ENCODE measurements around the gene RABGEF1. TPM values are rescaled to one million over a fixed set of nuclear protein-coding genes. Genes with fewer than 3 reads are reported as not detected.
A peak's percentile ranks its signal among the peaks of the same experiment; 100 is the strongest.

RABGEF1 gene
- total RNA-seq, 1 donor from 2014 or later: 33.2 TPM

DNA sequence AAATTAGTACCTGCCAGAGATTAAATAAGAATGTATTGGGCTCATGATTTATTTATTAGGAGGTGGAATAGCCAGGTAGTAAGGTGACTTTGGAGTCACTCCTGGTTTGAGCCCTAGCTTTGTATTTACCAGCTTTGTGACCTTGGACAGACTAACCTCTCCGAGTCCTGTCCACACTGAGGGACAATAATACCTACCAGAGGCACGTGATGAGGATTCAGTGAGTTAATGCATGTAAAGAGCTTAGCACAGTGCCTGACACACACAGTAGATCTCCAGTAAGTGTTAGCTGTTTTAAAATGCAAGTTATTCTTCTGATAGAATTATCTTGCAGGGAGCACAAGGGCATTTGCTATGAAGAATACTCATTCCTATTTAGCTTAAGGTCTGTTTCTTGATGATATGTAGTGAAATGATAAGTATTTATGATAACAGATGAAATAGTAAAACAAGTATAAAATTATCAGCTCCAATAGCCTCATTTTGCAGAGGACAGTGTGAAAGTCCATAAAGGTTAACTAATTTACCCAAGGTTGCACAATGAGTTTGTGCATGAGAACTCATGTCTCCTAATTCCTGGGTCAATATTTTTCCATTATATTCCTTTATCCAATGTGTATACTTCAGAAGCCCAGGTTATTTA, 36.4 kb downstream of the RABGEF1 start:
- Histone ChIP-seq H4K20me1 (ENCODE audit: insufficient read depth, low read length) (peaks cover 33% of the 10 kb centered on the region), H2AFZ (ENCODE audit: low read depth, low read length) (no peak overlapping the region), H3K9me3 (ENCODE audit: insufficient read depth, low read depth, low read length) (no peaks in the 10 kb centered on the region), H3K4me3 (ENCODE audit: insufficient read depth, low read depth, low read length) (no peak overlapping the region), H3K27me3 (ENCODE audit: insufficient read depth, low read length) (no peaks in the 10 kb centered on the region), H3K4me2 (ENCODE audit: low read length) (no peak overlapping the region), H3K4me1 (ENCODE audit: insufficient read depth, low read length) (peaks cover 12% of the 10 kb centered on the region), H3K9ac (ENCODE audit: low read length) (no peak overlapping the region), H3K27ac (ENCODE audit: low read depth, low read length) (no peak overlapping the region), H3K79me2 (ENCODE audit: insufficient read depth, low read length) (peaks cover 64% of the 10 kb centered on the region), H3K36me3 (ENCODE audit: insufficient read depth, low read length) (peaks cover 39% of the 10 kb centered on the region)
- TF ChIP-seq, protein P1, sequence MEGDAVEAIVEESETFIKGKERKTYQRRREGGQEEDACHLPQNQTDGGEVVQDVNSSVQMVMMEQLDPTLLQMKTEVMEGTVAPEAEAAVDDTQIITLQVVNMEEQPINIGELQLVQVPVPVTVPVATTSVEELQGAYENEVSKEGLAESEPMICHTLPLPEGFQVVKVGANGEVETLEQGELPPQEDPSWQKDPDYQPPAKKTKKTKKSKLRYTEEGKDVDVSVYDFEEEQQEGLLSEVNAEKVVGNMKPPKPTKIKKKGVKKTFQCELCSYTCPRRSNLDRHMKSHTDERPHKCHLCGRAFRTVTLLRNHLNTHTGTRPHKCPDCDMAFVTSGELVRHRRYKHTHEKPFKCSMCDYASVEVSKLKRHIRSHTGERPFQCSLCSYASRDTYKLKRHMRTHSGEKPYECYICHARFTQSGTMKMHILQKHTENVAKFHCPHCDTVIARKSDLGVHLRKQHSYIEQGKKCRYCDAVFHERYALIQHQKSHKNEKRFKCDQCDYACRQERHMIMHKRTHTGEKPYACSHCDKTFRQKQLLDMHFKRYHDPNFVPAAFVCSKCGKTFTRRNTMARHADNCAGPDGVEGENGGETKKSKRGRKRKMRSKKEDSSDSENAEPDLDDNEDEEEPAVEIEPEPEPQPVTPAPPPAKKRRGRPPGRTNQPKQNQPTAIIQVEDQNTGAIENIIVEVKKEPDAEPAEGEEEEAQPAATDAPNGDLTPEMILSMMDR (IDR thresholded peaks at IDR 0.05; ENCODE audit: insufficient read depth, low read depth, low read length): no peak
- TF ChIP-seq EZH2 (IDR thresholded peaks at IDR 0.05; ENCODE audit: insufficient read depth, low read length): no peak
- Mint-ChIP-seq H3K4me1 (ENCODE audit: low read depth, unreplicated experiment) (peaks cover 40% of the 10 kb centered on the region), H3K27ac (ENCODE audit: unreplicated experiment) (no peak overlapping the region), H3K27me3 (ENCODE audit: low read depth, unreplicated experiment) (no peaks in the 10 kb centered on the region), H3K36me3 (ENCODE audit: low read depth, unreplicated experiment) (peaks cover 24% of the 10 kb centered on the region), H3K4me3 (ENCODE audit: unreplicated experiment) (no peak overlapping the region), H3K9me3 (ENCODE audit: unreplicated experiment) (no peaks in the 10 kb centered on the region)
- DNase-seq (ENCODE audit: low read depth) (no peak), FAIRE-seq (no peak)

DNA sequence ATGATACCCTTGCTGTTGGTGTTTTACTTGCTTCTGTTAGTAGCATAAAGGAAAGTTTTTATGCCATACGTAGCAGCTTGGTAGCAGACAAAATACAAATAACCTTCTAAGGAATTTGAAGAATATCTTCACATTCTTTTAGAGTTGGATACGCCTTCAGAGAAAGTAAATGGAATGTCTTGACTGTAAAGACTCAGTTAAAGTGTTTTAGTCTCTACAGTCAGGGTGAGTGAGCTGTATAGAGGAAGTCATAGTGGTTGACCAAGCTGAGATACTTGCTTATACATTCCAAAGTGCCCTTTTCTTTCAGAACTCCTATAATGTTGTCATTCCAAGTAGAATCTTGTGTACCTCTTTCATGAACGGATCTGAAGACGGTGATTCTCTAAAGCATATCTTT, 37.7 kb downstream of the RABGEF1 start:
- H3K9me3 Mint-ChIP-seq (ENCODE audit: unreplicated experiment): no peaks in the 10 kb centered on the region
- Histone ChIP-seq H4K20me1 (ENCODE audit: insufficient read depth, low read length) (peaks cover 27% of the 10 kb centered on the region), H3K79me2 (ENCODE audit: insufficient read depth, low read length) (peaks cover 66% of the 10 kb centered on the region), H3K4me3 (ENCODE audit: insufficient read depth, low read depth, low read length) (no peak overlapping the region), H3K27ac (ENCODE audit: low read depth, low read length) (peak overlapping the region; percentile 43), H3K36me3 (ENCODE audit: insufficient read depth, low read length) (peaks cover 43% of the 10 kb centered on the region), H3K27me3 (ENCODE audit: insufficient read depth, low read length) (no peaks in the 10 kb centered on the region), H3K9me3 (ENCODE audit: insufficient read depth, low read depth, low read length) (no peaks in the 10 kb centered on the region), H3K4me2 (ENCODE audit: low read length) (peak overlapping the region; percentile 32), H3K4me1 (ENCODE audit: insufficient read depth, low read length) (peaks cover 12% of the 10 kb centered on the region), H3K9ac (ENCODE audit: low read length) (peak overlapping the region; percentile 6), H2AFZ (ENCODE audit: low read depth, low read length) (no peak overlapping the region)
- peaks cover 25% of the 10 kb centered on the region for H3K36me3 Mint-ChIP-seq (ENCODE audit: low read depth, unreplicated experiment)
- peaks cover 49% of the 10 kb centered on the region for H3K4me1 Mint-ChIP-seq (ENCODE audit: low read depth, unreplicated experiment)
- H3K4me3 Mint-ChIP-seq (ENCODE audit: unreplicated experiment): no peak overlapping the region
- peak overlapping the region; percentile 73 for H3K27ac Mint-ChIP-seq (ENCODE audit: unreplicated experiment)
- FAIRE-seq (peak; percentile 39), DNase-seq (ENCODE audit: low read depth) (peak; percentile 67)
- no peaks in the 10 kb centered on the region for H3K27me3 Mint-ChIP-seq (ENCODE audit: low read depth, unreplicated experiment)
- TF ChIP-seq, protein P1 (IDR thresholded peaks at IDR 0.05; ENCODE audit: insufficient read depth, low read depth, low read length): no peak
- TF ChIP-seq EZH2 (IDR thresholded peaks at IDR 0.05; ENCODE audit: insufficient read depth, low read length): no peak

Measured in astrocyte (in vitro differentiated cells and primary cell).